K562 (cell line): ENCODE measurements around the gene GART. TPM values are rescaled to one million over a fixed set of nuclear protein-coding genes. Genes with fewer than 3 reads are reported as not detected.

ENCODE experiments used
- ARID1B ChIP-seq: fragments of 450-650 bp; IDR thresholded peaks from 2 replicates; pipeline ENCODE4 v1.6.1; 2016; ENCODE audit warnings: antibody characterized with exemption, mild to moderate bottlenecking, inconsistent platforms
- C11orf30 ChIP-seq: fragments of 450-650 bp; IDR thresholded peaks from 2 replicates; pipeline ENCODE4 v1.6.1; 2016; ENCODE audit warnings: low read depth, mild to moderate bottlenecking
- CBFA2T3 ChIP-seq: fragments of 450-650 bp; IDR thresholded peaks from 2 replicates; pipeline ENCODE4 v1.6.1; 2017
- CBX8 ChIP-seq: fragments of 200-600 bp; sonication (generic); IDR thresholded peaks from 2 replicates; pipeline ENCODE4 v1.6.1; 2012; ENCODE audit warnings: borderline replicate concordance, mixed run types, low read depth, mild to moderate bottlenecking, moderate library complexity, mixed read lengths, low read length, control low read depth, inconsistent platforms; ENCODE audit not compliant: poor library complexity, severe bottlenecking; ENCODE audit errors: extremely low read depth
- CREB3 ChIP-seq: fragments of 450-650 bp; conservative IDR thresholded peaks from 2 replicates; pipeline ENCODE4 v1.6.1; 2016; ENCODE audit warnings: missing genetic modification characterization, low read depth, mild to moderate bottlenecking, missing compliant biosample characterization, moderate library complexity
- ETV5 ChIP-seq: sonication (generic); formaldehyde crosslinking; IDR thresholded peaks from 2 replicates; pipeline ENCODE4 v1.4.0; 2020; ENCODE audit warnings: low read depth, mild to moderate bottlenecking, missing genetic modification reagents
- ETV6 ChIP-seq, 3 experiments: fragments of 150-350 bp in 1 of 3; sonication (generic) in 1 of 3; formaldehyde crosslinking in 1 of 3; IDR thresholded peaks; 2 replicates each; pipeline versions ENCODE4 v1.6.1 to v1.8.0; 2014 to 2022; ENCODE audit warnings: borderline replicate concordance in 2 of 3, low read depth in 2 of 3, antibody characterized with exemption in 1 of 3, low read length in 1 of 3, mild to moderate bottlenecking in 1 of 3, missing genetic modification reagents in 1 of 3
- FOS ChIP-seq: IDR thresholded peaks from 3 replicates; pipeline ENCODE4 v1.6.1; 2011; ENCODE audit not compliant: insufficient read length; ENCODE audit errors: extremely low read depth
- GATAD2A ChIP-seq: fragments of 450-650 bp; IDR thresholded peaks from 2 replicates; pipeline ENCODE4 v1.6.1; 2017
- HDAC2 ChIP-seq: fragments of 450-650 bp; IDR thresholded peaks from 2 replicates; pipeline ENCODE4 v1.6.1; 2016; ENCODE audit warnings: mild to moderate bottlenecking
- HDGF ChIP-seq: fragments of 450-650 bp; IDR thresholded peaks from 2 replicates; pipeline ENCODE4 v1.6.1; 2016
- MEIS2 ChIP-seq: fragments of 450-650 bp; IDR thresholded peaks from 2 replicates; pipeline ENCODE4 v1.6.1; 2014; ENCODE audit warnings: mild to moderate bottlenecking; ENCODE audit not compliant: partially characterized antibody
- POLR2AphosphoS2 ChIP-seq: IDR thresholded peaks from 2 replicates; pipeline ENCODE4 v1.6.1; 2012; ENCODE audit warnings: low read length, improper control_type of control experiment
- RBM22 ChIP-seq: fragments of 200-400 bp; formaldehyde crosslinking; IDR thresholded peaks from 2 replicates; pipeline ENCODE4 v1.6.1; 2018; ENCODE audit warnings: low read length, low read depth; ENCODE audit not compliant: poor library complexity, severe bottlenecking
- SUPT5H ChIP-seq: fragments of 450-650 bp; IDR thresholded peaks from 2 replicates; pipeline ENCODE4 v1.6.1; 2016
- THAP7 ChIP-seq: fragments of 250-450 bp; sonication (Bioruptor Pico); IDR thresholded peaks from 2 replicates; pipeline ENCODE4 v1.5.0; 2021
- ZKSCAN8 ChIP-seq: fragments of 200-800 bp; sonication (Bioruptor generic); IDR thresholded peaks from 2 replicates; pipeline ENCODE4 v1.6.1; 2016; ENCODE audit warnings: missing genetic modification characterization, missing compliant biosample characterization
- ZNF282 ChIP-seq: sonication (generic); formaldehyde crosslinking; IDR thresholded peaks from 2 replicates; pipeline ENCODE4 v1.8.1; 2023; ENCODE audit warnings: missing genetic modification reagents
- ZNF431 ChIP-seq: sonication (generic); formaldehyde crosslinking; IDR thresholded peaks from 2 replicates; pipeline ENCODE4 v1.8.0; 2022; ENCODE audit warnings: mild to moderate bottlenecking, missing genetic modification reagents
- ZNF445 ChIP-seq: fragments of 250-450 bp; sonication (Bioruptor Pico); IDR thresholded peaks from 2 replicates; pipeline ENCODE4 v1.4.0; 2020; ENCODE audit warnings: low read depth, mild to moderate bottlenecking, moderate library complexity
- ZNF583 ChIP-seq: fragments of 250-450 bp; sonication (Bioruptor Pico); IDR thresholded peaks from 2 replicates; pipeline ENCODE4 v1.4.0; 2020
- ZNF592 ChIP-seq: fragments of 450-650 bp; IDR thresholded peaks from 2 replicates; pipeline ENCODE4 v1.6.1; 2017; ENCODE audit warnings: antibody characterized with exemption, mild to moderate bottlenecking
- ZNF778 ChIP-seq: fragments of 450-650 bp; formaldehyde crosslinking; IDR thresholded peaks from 2 replicates; pipeline ENCODE4 v1.4.0; 2020; ENCODE audit warnings: mild to moderate bottlenecking, moderate library complexity
- ZNF830 ChIP-seq: fragments of 250-450 bp; sonication (Bioruptor Pico); IDR thresholded peaks from 2 replicates; pipeline ENCODE4 v1.5.0; 2021; ENCODE audit warnings: mild to moderate bottlenecking
- ZZZ3 ChIP-seq: fragments of 450-650 bp; IDR thresholded peaks from 2 replicates; pipeline ENCODE4 v1.6.1; 2016; ENCODE audit warnings: antibody characterized with exemption, mild to moderate bottlenecking, moderate library complexity
- polyA plus RNA-seq, 8 experiments: library from polyadenylated mRNA; depleted of rRNA in 4 of 8; stranded (reverse) in 5 of 8; unstranded in 3 of 8; fragments of >200 nt; fragmentation: Nextera tagmentation in 2 of 8; fragmentation: Illumina TruSeq in 1 of 8; extraction: Ambion mirVana in 2 of 8; extraction: Trizol in 1 of 8; gene quantifications; 2 replicates each; pipeline versions ENCODE4 v1.2.1 to v1.2.3, GENCODE V29; 2011 to 2014; ENCODE audit warnings: inconsistent platforms in 1 of 8, missing spikeins in 1 of 8
- total RNA-seq, 7 experiments: library from RNA; depleted of rRNA in 6 of 7; stranded (reverse); fragments of >200 nt in 6 of 7; fragmentation: Illumina TruSeq in 2 of 7; extraction: Trizol in 2 of 7; gene quantifications; 2 replicates each; pipeline versions ENCODE4 v1.2.1 to v1.2.3, GENCODE V29; 2011 to 2021; ENCODE audit warnings: low replicate concordance in 1 of 7

The GART gene
- total and polyA plus RNA-seq, 9 of the 15 experiments (the other 6 are each of a cell fraction or from before 2014, with no cell fraction given): 141 to 429 (median 349) TPM

- TF ChIP-seq ZNF592 (no peak; the same call in 1 of the 2 replicates), ZNF431 (CRISPR knock-in tag) (no peak), MEIS2 (no peak), ARID1B (0 out of 2 replicates have a peak, but pooled peaks have one; percentile 6), GATAD2A (no peak), HDAC2 (no peak), ZNF830 (CRISPR knock-in tag) (no peak), CREB3 (tag) (no peak), ZKSCAN8 (CRISPR knock-in tag) (no peak), ZNF445 (CRISPR knock-in tag) (no peak), CBX8 (no peak), CBFA2T3 (no peak), THAP7 (CRISPR knock-in tag) (no peak), ETV6 (IDR thresholded peaks at IDR 0.05; ENCODE audit: borderline replicate concordance in 1 of 2, low read depth in 2 of 2, low read length in 1 of 2) (no peak), ETV6 (CRISPR knock-in tag; IDR thresholded peaks at IDR 0.05; ENCODE audit: borderline replicate concordance) (no peak), HDGF (no peak), POLR2AphosphoS2 (peak; percentile 54; the same call in 1 of the 2 replicates), SUPT5H (peak; percentile 44; the same call in 1 of the 2 replicates), FOS (no peak), C11orf30 (peak; percentile 92), ZNF282 (CRISPR knock-in tag) (no peak), ETV5 (CRISPR knock-in tag) (no peak), ZZZ3 (no peak), ZNF778 (CRISPR knock-in tag) (no peak), RBM22 (no peak), ZNF583 (no peak)
Observed at GRCh38 chr21:33522953-33523349, 19.0 kb downstream of the GART start (continued).
